Stimulated activated CD8-positive, alpha-beta memory T cell treated with anti-CD3 and anti-CD28 coated beads, Interleukin-15, amount 100 ng/mL, for 4 hours (primary cell): ENCODE results near the gene HPDL.
A peak's percentile ranks its signal among the peaks of the same experiment; 100 is the strongest.

Source experiments
- DNase-seq, 2 donors: peaks; one replicate each; pipeline ENCODE4 v3.0.0-alpha.2; 2020; ENCODE audit warnings: low read depth in 2 of 2

Gene HPDL

GRCh38 chr1:45322486-45323040 lies 4.1 kb upstream of the HPDL start:
- no peak for DNase-seq

- DNase-seq = no peak
Measured at GRCh38 chr1:45325851-45326506, 716 bp upstream of the HPDL start.

GRCh38 chr1:45327644-45328515 lies 1.2 kb downstream of the HPDL start:
- no peak for DNase-seq

GRCh38 chr1:45328680-45329079 lies 2.0 kb downstream of the HPDL start:
- DNase-seq = no peak

GRCh38 chr1:45329445-45329844 lies 2.8 kb downstream of the HPDL start:
- no peak for DNase-seq

- no peak for DNase-seq
Measured at GRCh38 chr1:45331436-45332345, 5.0 kb downstream of the HPDL start.

GRCh38 chr1:45332346-45332720 lies 5.6 kb downstream of the HPDL start:
- no peak for DNase-seq

GRCh38 chr1:45334308-45335245 lies 7.9 kb downstream of the HPDL start:
- DNase-seq = no peak

GRCh38 chr1:45335855-45336324 lies 9.2 kb downstream of the HPDL start:
- no peak for DNase-seq

- no peak for DNase-seq
Measured at GRCh38 chr1:45337630-45338325, 11.1 kb downstream of the HPDL start.

- peak; percentile 86 for DNase-seq
Measured at GRCh38 chr1:45339789-45340558, 13.3 kb downstream of the HPDL start, which contains the start of the genes MUTYH and TOE1. MUTYH (minus strand) TSS chr1:45340440; CDS start chr1:45334505, 5,935 bp downstream. TOE1 (plus strand) TSS chr1:45340170; CDS start chr1:45340253, 83 bp downstream.

GRCh38 chr1:45340816-45341466 lies 14.2 kb downstream of the HPDL start:
- no peak for DNase-seq

GRCh38 chr1:45344499-45344898 lies 17.8 kb downstream of the HPDL start:
- no peak for DNase-seq

- no peak for DNase-seq
Measured at GRCh38 chr1:45345014-45345413, 18.3 kb downstream of the HPDL start.

GRCh38 chr1:45346473-45346872 lies 19.8 kb downstream of the HPDL start:
- no peak for DNase-seq

GRCh38 chr1:45348020-45348419 lies 21.3 kb downstream of the HPDL start:
- no peak for DNase-seq

GRCh38 chr1:45348609-45348965 lies 21.9 kb downstream of the HPDL start:
- no peak for DNase-seq

GRCh38 chr1:45348966-45349677 lies 22.4 kb downstream of the HPDL start:
- no peak for DNase-seq
